Peyer's patch (tissue), 4 donors: Measurements from ENCODE around the gene FAM184A. TPM values are rescaled to one million over a fixed set of nuclear protein-coding genes. Genes with fewer than 3 reads are reported as not detected.
"Not testable (repeated sequence)": the region's sequence is repeated elsewhere in the genome, so short reads cannot be mapped to it uniquely, and the experiment has no call there.

ENCODE experiments used
- DNase-seq, 3 donors: peaks; one replicate each; pipeline ENCODE4 v3.0.0-alpha.2; 2017 to 2019
- H3K27ac ChIP-seq, 4 donors: fragments of 200-600 bp; sonication (generic); one replicate each; pipeline ENCODE4 v1.5.1; 2016 to 2019
- H3K27me3 ChIP-seq, 2 donors: fragments of 200-600 bp; sonication (generic); one replicate each; pipeline ENCODE4 v1.5.1; 2019
- H3K36me3 ChIP-seq, 3 donors: fragments of 200-600 bp; sonication (generic); one replicate each; pipeline ENCODE4 v1.5.1; 2016 to 2019
- H3K4me1 ChIP-seq, 4 donors: fragments of 200-600 bp; sonication (generic); one replicate each; pipeline ENCODE4 v1.5.1; 2016 to 2019
- H3K4me3 ChIP-seq, 4 donors: fragments of 200-600 bp; sonication (generic); 1 replicate in 3 of 4; 2 replicates in 1 of 4; pipeline ENCODE4 v1.5.1; 2016 to 2019; ENCODE audit warnings: mild to moderate bottlenecking in 1 of 4
- H3K9me3 ChIP-seq, 4 donors: fragments of 200-600 bp; sonication (generic); one replicate each; pipeline ENCODE4 v1.5.1; 2016 to 2019; ENCODE audit warnings: mild to moderate bottlenecking in 1 of 4
- POLR2A ChIP-seq, 2 donors: fragments of 450-650 bp; IDR thresholded peaks; one replicate each; pipeline ENCODE4 v1.5.1; 2017; ENCODE audit warnings: antibody characterized with exemption in 2 of 2, mild to moderate bottlenecking in 2 of 2, moderate library complexity in 2 of 2
- total RNA-seq, 4 donors: library from RNA; depleted of rRNA; stranded (reverse); fragments of >200 nt; gene quantifications; one replicate each; pipeline ENCODE4 v1.1.0, GENCODE V29; 2016
- TF ChIP-seq, protein P1 (sequence below), 6 experiments: fragments of 450-650 bp in 4 of 6; fragments of 200-600 bp in 2 of 6; sonication (generic) in 1 of 6; IDR thresholded peaks; one replicate each; pipeline ENCODE4 v1.5.1; 2017 to 2019; ENCODE audit warnings: antibody characterized with exemption in 6 of 6, mild to moderate bottlenecking in 3 of 6, moderate library complexity in 1 of 6

FAM184A gene
- total RNA-seq, 4 donors from 2014 or later, result 2.7 to 11.9 (median 8.8) TPM

DNA sequence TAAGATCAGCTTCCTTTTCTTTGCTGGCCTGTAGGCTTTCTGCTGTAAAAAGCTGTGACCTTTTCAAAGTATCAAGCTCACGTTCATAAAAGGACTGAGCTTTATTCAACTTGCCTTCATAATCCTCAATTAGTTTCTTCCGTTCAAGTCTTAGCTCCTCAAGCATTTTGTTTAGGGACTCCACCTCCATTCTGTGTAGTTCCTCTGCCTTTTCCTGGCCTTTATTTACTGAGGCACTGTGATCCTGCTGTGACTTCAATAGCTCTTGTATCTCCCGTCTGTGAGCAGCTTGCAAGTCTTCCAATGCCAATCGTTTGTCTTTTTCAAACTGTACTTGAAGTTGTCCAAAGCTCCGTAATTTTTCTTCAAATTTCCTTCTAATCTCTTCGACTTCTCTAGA, 54.4 kb downstream of the FAM184A start:
- DNase-seq, result no peak
- Histone ChIP-seq H3K9me3 (no peaks in the 10 kb centered on the region), H3K27ac (no peak overlapping the region), H3K4me1 (no peaks in the 10 kb centered on the region), H3K36me3 (no peaks in the 10 kb centered on the region), H3K27me3 (no peaks in the 10 kb centered on the region), H3K4me3 (no peak overlapping the region)
- TF ChIP-seq POLR2A (IDR thresholded peaks at IDR 0.05), result no peak
- TF ChIP-seq, protein P1, sequence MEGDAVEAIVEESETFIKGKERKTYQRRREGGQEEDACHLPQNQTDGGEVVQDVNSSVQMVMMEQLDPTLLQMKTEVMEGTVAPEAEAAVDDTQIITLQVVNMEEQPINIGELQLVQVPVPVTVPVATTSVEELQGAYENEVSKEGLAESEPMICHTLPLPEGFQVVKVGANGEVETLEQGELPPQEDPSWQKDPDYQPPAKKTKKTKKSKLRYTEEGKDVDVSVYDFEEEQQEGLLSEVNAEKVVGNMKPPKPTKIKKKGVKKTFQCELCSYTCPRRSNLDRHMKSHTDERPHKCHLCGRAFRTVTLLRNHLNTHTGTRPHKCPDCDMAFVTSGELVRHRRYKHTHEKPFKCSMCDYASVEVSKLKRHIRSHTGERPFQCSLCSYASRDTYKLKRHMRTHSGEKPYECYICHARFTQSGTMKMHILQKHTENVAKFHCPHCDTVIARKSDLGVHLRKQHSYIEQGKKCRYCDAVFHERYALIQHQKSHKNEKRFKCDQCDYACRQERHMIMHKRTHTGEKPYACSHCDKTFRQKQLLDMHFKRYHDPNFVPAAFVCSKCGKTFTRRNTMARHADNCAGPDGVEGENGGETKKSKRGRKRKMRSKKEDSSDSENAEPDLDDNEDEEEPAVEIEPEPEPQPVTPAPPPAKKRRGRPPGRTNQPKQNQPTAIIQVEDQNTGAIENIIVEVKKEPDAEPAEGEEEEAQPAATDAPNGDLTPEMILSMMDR (IDR thresholded peaks at IDR 0.05), result no peak

DNA sequence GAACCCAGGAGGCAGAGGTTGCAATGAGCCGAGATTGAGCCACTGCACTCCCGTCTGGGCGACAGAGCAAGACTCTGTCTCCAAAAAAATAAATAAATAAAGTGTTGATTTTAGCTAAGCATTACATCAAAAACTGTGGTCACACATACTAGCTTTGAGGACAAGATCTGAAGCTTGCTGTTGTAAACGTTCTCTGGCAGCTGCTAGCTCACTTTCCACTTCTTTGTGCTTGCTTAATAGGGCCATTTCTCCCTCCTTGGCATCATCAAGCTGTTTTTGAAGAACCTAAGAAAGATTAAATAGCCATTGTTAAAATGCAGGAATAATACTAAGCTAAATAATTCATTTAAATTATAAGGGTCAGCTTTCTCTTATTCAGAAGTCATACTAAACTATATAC, 55.7 kb downstream of the FAM184A start:
- Histone ChIP-seq H3K36me3 (no peaks in the 10 kb centered on the region), H3K4me1 (no peaks in the 10 kb centered on the region), H3K27ac (no peak overlapping the region), H3K4me3 (no peak overlapping the region), H3K9me3 (no peaks in the 10 kb centered on the region), H3K27me3 (no peaks in the 10 kb centered on the region)
- TF ChIP-seq, protein P1 (IDR thresholded peaks at IDR 0.05), result no peak
- TF ChIP-seq POLR2A (IDR thresholded peaks at IDR 0.05), result no peak
- no peak for DNase-seq

DNA sequence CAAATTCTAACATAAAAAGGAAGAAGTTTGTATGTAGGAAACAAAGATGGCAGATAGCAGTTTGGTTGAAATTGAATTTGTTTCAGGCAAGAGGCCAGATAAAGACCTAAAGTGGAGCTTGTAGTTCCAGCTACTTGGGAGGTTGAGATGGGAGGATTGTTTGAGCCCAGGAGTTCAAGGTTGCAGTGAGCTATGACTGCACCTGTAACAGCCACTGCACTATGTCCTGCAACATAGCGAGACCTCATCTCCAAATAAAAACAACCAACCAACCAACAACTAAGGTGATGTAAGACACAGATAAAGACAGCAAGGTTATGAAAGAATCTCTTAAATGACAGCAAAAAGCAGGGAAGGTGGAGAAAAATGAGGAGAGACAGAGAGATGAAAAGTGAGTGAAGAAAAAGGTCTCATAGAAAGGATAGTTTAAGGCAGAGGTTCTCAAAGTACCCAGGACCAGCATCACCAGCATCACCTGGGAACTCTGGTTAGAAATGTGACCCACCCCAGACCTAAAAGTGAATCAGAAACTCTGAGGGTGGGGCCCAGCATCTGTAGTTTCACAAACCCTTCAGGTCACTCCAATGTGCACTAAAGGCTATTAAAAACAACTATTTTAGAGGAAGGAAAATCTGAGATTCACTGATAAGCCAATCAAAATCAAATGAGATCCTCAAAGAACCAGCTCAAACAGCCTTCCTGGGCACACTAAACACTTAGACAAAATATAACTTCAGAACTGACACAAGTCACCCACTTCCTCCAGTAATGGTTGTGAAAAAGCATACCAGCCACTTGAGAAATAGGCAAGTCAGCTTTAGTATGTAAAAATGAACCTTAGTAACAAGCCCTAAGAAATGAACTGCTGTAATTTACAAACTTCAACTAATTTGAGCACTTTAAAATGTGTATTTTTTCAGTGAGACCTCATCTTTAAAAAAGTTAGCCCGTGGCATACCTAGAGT, 57.6 kb downstream of the FAM184A start:
- Histone ChIP-seq H3K27ac (no peak overlapping the region), H3K4me1 (no peaks in the 10 kb centered on the region), H3K27me3 (no peaks in the 10 kb centered on the region), H3K9me3 (no peaks in the 10 kb centered on the region), H3K36me3 (no peaks in the 10 kb centered on the region), H3K4me3 (no peak overlapping the region)
- no peak for TF ChIP-seq POLR2A (IDR thresholded peaks at IDR 0.05)
- TF ChIP-seq, protein P1 (IDR thresholded peaks at IDR 0.05), result no peak
- DNase-seq, result no peak

DNA sequence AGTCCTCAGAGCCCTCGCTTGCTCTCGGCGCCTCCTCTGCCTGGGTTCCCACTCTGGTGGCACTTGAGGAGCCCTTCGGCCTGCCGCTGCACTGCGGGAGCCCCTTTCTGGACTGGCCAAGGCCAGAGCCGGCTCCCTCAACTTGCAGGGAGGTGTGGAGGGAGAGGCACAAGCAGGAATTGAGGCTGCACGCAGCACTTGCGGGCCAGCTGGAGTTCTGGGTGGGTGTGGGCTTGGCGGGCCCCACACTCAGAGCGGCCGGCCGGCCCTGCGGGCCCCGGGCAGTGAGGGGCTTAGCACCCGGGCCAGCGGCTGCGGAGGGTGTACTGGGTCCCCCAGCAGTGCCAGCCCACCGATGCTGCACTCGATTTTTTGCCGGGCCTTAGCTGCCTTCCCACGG, 63.3 kb downstream of the FAM184A start:
- not testable (repeated sequence) for H3K4me1 ChIP-seq, H3K27me3 ChIP-seq, DNase-seq, H3K27ac ChIP-seq, H3K9me3 ChIP-seq, H3K4me3 ChIP-seq, H3K36me3 ChIP-seq

DNA sequence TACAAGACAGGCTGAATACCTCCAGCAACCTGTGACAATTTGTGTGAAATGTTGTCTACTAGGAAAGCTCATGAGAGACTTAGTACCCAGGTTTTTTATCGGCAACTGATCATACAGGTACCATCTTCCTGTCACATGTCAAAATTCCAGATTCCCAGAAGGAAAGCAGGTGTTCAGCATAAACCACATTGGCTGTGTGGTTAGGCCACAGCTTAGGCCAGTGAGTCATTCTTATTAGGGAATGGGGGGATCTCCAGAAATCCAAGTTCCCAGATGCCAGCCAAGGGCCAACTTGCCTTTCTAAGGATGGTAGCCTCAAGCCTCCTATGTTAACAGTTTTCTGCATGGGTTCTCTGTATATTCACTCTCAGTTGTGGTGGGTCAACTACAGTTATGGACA, 65.9 kb downstream of the FAM184A start:
- Histone ChIP-seq H3K9me3 (no peaks in the 10 kb centered on the region), H3K36me3 (no peaks in the 10 kb centered on the region), H3K27me3 (no peaks in the 10 kb centered on the region), H3K4me3 (no peak overlapping the region), H3K27ac (no peak overlapping the region), H3K4me1 (no peaks in the 10 kb centered on the region)
- no peak for TF ChIP-seq POLR2A (IDR thresholded peaks at IDR 0.05)
- TF ChIP-seq, protein P1 (IDR thresholded peaks at IDR 0.05), result no peak
- DNase-seq, result no peak

DNA sequence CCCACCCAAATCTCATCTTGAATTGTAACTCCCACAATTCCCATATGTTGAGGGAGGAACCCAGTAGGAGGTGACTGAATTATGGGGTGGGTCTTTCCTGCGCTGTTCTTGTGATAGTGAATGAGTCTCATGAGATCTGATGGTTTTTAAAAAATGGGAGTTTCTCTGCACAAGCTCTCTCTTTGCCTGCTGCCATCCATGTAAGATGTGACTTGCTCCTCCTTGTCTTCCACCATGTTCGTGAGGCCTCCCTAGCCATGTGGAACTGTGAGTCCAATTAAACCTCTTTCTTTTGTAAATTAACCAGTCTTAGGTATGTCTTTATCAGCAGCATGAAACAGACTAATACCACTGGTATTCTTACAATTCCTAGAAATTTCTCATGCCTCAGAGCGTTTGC, 69.2 kb downstream of the FAM184A start:
- not testable (repeated sequence) for H3K36me3 ChIP-seq, H3K27me3 ChIP-seq, H3K4me3 ChIP-seq, H3K4me1 ChIP-seq, DNase-seq, H3K9me3 ChIP-seq, H3K27ac ChIP-seq
